ENCODE data around the gene PDK2. TPM values are rescaled to one million over a fixed set of nuclear protein-coding genes. Genes with fewer than 3 reads are reported as not detected.

The PDK2 gene
- polyA plus RNA-seq, 3 donors, result 24.3 to 46.5 (median 29.3) TPM

DNA sequence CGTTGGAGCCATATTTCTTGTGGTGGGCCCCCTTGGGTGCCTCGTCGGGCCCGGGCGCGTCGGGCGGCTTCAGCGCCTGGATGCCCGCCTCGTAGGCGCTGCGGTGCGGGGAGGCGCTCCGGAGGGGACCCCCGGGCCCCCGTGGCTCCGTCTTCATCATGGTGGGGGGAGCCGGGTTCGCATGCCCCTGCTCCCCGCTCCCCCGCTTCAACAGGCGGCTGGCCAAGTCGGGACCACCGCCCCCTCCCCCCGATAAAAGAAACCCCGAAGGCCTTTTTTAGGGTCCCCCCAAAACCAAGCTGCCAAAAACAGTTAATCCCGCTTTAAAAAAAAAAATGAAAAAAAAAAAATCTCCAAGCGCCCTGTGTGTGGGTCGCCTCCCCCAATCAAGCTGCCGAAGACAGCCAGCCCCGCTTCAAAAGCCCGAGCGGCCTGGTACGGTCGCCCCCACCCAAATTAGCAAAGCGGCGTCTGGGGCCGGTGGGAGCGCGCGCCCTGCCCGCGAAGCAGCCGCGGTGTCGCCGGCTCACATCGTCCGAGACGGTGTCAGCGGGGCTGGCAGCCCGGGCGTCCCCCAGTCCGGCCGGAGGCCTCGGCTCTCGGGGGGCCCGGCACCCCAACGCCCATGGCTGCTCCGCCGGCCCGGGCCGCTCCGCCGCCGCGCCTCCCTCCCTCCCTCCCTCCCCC lies 55.3 kb downstream of the PDK2 start, which contains the start of gene PPP1R9B:
PPP1R9B (minus strand) TSS at position 324 of the 687 bp plus-strand sequence; CDS start at position 160, 164 bp downstream.
- H3K27ac ChIP-seq (ENCODE audit: low read depth, low read length), result peak within 1 kb of the TSS; percentile 0
- WGBS, 3 donors, result 0 to 1% (median 1%) methylated on average over 57 to 69 of the region's 69 CpGs

DNA sequence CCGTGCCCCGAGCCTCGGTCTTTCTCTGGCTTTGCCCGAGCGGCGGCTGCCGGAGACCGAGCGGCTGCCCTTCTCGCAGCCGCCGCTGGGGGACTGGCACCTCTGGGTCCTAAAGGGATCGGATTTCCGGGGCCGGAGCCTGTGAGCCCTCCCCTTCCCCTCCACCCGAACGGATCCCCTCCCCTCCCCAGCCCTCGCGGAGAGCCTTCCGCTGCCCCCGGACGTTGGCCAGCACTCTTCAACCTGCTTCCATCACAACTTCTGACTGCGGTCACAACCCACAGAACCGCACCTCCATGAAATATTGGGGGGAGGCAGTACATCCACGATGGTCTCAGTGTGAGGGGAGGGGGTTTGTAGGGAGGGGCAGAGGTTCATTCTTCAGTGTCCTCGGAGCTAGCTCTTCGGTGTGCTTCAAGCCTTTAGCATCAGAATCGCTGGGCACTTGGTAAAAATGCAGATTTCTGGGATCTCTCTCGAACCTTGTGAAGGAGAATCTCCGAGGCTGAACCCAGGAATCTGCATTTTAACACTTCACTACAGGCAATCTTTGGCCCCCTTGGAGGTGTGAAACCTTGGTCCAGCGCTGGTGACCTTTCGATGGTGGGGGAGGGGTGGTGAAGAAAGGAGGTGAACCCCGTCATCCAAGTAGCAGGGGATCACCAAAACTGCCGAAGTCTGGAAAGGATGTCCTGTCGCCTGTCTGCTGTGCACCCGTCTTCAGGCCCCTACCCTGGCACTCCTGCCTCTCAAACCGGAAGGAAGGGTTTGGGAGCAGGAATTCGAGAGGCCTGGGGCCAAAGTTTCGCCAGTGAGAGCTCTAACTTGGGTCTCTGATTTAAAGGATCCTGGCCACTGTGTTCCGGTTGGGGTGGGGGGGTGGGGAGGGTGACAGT lies 56.1 kb downstream of the PDK2 start:
- peak overlapping the region; percentile 0 for H3K27ac ChIP-seq (ENCODE audit: low read depth, low read length)
- WGBS, 3 donors, result 0 to 1% (median 1%) methylated on average over 26 to 40 of the region's 40 CpGs

DNA sequence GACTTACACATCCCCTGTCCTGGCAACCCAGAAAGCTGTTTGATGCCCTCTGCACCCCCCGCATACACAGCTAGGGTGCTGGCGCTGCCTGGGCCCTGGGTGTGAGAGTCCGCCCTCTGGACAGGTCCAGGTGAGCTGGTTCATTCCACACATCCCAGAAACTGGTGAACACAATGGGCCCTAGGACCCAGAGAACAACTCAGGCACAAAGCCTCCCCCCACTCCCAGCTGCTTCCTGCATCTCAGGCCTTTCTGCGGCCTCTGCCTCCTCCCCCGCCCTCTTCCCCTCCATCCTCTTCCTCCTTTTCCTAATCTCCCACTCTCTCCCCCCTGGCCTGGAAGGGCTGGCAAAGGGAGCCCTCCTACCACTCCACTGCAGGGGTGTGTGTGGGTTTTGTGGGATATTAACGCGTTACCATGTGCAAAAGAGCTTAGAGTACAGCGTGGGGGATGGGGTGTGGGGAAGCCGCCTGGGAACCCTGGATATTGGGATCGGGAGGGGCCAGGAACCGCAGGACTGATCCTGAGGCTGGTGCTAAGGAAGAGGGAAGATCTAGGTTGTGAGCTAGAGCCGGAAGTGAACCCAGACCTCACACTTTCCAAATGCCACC lies 56.9 kb downstream of the PDK2 start:
- H3K27ac ChIP-seq (ENCODE audit: low read depth, low read length), result no peak overlapping the region

DNA sequence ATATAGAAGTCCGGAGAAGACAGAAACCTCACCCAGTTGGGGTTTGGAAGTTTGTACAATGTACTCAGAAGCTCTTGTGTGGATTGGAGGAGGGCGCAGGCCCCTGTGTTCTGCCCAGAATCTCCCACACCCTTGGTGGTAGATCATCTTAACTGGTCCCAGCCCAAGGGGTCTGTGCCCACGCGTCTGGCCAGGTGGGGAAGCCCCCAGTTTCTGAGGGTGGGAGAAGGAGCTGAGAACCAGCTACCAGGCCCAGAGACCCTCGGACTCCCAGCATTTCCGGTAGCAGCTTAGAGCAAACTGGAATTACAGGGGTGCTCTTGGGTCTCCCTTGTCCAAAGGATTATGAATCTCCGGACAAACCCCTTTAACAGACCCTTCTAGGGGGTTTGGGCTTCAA lies 57.6 kb downstream of the PDK2 start:
- no peak overlapping the region for H3K27ac ChIP-seq (ENCODE audit: low read depth, low read length)
- WGBS, 3 donors, result 69 to 71% (median 70%) methylated on average over 7 of the region's 7 CpGs

More for the DNA sequence above, 56.9 kb downstream of the PDK2 start:
- 0 to 2% (median 1%) methylated on average over 12 of the region's 12 CpGs for WGBS, 3 donors

DNA sequence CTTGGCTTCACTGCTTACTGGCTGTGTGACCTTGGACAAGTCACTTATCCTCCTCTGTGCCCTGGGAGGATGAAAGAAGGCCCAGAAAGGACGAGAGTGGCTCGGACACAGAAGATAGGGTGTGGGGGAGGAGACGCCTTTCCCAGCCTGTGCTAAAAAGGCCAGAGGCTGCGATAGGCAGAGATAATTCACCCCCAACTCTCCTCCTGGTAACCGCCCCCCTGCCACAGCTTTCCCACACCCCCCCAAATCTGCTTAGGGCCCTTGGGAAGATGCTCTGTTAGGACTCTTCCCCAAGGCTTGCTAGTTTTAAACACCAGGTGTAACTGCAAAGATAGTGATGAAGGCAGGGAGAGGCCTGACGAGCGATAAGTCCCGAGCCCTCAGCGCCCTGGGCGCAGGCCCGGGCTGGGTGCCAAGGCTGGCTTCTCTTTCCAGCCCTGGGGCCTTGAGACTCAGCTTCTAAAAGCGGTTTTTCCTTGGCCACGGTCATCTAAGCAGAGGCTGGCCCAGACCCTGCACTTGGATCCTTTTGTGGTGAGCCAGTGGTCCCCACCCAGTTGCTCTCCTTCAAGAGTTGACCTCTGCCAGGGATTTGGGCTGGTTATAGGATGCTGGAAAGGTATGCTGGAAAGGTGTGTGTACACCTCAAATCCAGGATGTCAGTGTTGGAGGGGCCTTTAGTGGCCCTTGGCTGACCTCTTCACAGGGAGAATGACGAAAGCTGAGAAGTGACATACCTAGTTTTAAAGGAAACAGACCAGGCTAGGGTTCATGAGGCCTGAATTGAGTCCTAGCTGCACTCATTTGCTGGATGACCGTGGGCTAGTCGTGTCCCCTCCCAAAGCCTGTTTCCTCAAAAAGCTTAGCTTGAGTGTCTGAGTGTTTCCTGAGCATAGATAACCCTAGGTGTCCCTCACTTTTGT lies 58.8 kb downstream of the PDK2 start:
- WGBS, 3 donors, result 31 to 43% (median 36%) methylated on average over 16 of the region's 16 CpGs
- no peak overlapping the region for H3K27ac ChIP-seq (ENCODE audit: low read depth, low read length)

DNA sequence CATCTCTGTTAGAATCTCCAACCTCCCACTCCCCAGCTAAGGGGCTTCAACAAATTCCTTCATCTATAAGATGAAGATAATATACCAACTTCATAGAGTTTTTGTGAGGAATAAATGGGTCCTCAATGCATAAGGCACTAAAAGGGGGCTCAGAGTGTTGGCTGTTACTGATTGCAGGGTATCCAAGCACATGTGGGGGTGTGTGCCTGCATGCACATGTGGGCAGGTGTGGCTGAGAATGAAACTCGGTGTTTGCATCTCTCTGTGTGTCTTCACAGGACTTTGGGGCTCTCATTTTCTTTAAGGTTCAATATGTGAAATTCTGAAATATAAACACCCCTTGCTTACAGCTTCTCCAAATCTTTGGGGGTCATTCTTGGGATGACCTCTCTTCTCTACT lies 59.5 kb downstream of the PDK2 start:
- WGBS, 3 donors, result 18 to 27% (median 19%) methylated on average over 1 of the region's 1 CpG
- no peak overlapping the region for H3K27ac ChIP-seq (ENCODE audit: low read depth, low read length)

DNA sequence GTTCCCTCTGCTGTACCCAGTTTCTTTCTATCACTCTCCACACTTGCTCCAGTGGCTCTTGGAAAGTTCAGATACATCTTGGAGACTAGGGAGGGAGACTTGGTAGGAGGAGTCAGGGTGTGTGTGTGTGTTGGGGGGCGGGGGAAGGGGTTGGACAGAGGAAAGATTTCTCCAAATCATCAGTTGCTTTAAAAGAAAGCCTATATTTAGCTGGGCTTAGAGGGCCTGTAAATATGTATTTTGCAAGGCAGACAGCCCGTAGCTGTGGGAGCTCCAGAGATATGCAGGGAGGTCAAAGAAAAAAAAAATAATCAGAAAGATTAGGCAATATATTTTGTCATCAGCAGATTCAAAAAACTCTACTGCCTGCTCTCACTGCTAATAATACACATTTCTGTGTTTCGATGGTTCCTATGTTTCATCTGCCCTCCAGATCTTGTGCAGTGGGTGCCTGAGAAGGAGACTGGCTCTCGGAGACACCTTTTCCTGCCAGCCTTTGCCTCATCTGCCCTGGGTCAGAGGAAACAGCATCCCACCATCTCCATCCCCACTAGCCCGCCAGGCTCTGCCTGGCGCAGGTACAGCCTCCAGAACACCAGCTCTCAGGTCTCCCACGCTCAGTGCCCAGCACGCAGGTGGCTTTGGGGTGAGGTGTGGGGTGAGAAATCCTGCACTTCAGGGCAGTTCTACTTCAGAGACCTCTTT lies 60.1 kb downstream of the PDK2 start:
- no peak overlapping the region for H3K27ac ChIP-seq (ENCODE audit: low read depth, low read length)
- WGBS, 3 donors, result 56 to 66% (median 59%) methylated on average over 8 of the region's 8 CpGs

DNA sequence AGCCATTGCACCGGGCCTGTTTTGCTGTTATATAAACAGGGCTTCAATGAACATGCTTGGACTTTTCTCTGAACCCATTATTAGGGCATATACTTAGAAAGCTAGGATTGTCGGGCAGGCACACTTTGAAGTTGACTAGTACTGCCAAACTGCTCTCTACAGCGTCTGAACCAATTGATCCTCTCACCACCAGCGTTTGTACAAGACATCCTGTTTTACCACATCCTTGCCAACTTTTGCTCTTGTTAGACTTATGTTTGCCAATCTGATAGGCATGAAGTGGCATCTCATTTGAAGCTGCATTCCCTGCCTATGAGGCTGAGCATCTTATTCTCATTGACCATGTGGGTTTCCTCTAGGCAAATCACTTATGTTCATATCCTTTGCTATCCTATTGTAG lies 62.7 kb downstream of the PDK2 start:
- H3K27ac ChIP-seq (ENCODE audit: low read depth, low read length), result no peak overlapping the region
- WGBS, 3 donors, result 64 to 68% (median 65%) methylated on average over 4 of the region's 4 CpGs

DNA sequence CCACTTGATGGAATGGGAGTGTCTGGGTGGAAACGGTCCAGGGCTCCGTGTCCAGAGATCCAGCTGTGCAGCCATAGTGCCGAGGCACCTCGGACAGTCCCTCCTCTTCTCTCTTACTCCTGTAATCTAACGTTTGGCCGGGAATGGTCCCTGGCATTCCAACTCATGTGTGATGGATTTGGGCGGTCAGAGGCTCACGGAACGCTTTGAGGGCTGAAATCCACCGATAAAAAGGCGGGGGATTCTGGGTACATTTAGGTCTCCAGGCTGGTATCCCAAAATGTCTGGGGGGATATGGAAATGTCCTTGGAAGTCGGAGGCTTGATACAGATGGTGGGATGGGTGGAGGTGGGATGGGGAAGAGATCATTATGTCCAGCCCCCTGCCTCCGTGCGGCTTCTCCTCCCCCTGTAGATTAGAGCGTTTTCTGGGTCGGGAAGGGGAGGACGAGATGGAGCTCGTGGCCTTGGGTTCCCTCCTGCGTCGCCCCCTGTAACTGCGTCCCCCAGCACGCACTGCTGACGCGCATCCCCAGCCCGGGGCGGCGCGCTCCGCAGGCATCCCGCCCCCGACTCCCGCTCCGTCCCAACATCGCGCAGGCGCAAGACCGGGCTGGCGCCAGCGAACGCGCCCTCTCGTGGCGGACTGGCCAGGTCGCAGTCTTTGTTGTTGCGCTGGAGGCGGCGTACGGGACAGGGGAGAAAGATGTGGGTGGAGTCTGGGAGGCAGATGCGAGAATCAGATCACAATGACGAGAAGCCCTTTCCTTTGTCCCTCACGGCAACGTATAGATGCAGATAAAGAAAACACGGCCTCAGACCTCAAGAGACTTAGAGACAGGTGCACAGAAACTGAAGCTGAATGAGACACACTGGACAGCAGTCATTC lies 66.1 kb downstream of the PDK2 start:
- WGBS, 3 donors, result 1% methylated on average over 42 to 53 of the region's 53 CpGs
- no peak overlapping the region for H3K27ac ChIP-seq (ENCODE audit: low read depth, low read length)

Other genes with a start within 250 kb of the PDK2 start
- not detected for gene TAC4, start 247.3 kb upstream of the PDK2 start, polyA plus RNA-seq
- gene DLX4, start 126.2 kb upstream of the PDK2 start, polyA plus RNA-seq, result under 1 TPM; 0.22 to 0.61 (median 0.26) TPM
- under 1 TPM; 0.10 to 0.79 (median 0.17) TPM for gene DLX3, start 100.1 kb upstream of the PDK2 start, polyA plus RNA-seq
- 10 to 100 TPM; 13.2 to 19.1 (median 13.4) TPM for gene ITGA3, start 39.2 kb upstream of the PDK2 start, polyA plus RNA-seq
- 1 to 10 TPM in 2 of 3 donors, under 1 TPM in 1; 0.46 to 1.4 (median 1.3) TPM for gene SAMD14, start 34.8 kb downstream of the PDK2 start, polyA plus RNA-seq
- 10 to 100 TPM; 11.8 to 48.7 (median 21.6) TPM for gene PPP1R9B, start 55.3 kb downstream of the PDK2 start, polyA plus RNA-seq
- gene SGCA, start 70.7 kb downstream of the PDK2 start, polyA plus RNA-seq, result 1 to 10 TPM in 2 of 3 donors, under 1 TPM in 1; 0.83 to 4.0 (median 3.1) TPM
- 100 to 1,000 TPM in 2 of 3 donors, 10 to 100 TPM in 1; 29.6 to 209 (median 106) TPM for gene COL1A1, start 106.3 kb downstream of the PDK2 start, polyA plus RNA-seq
- gene TMEM92, start 179.1 kb downstream of the PDK2 start, polyA plus RNA-seq, result 1 to 10 TPM in 1 of 3 donors, under 1 TPM in 1, not detected in 1; 0.59 to 1.4 TPM

All from adipose tissue (tissue), 3 donors.